UCSD-AML1 (cell line): ENCODE results near the gene PIP5K1B.

Experiments used
- DNase-seq: peaks from one replicate; lab custom pipeline; 2025; ENCODE audit not compliant: unreplicated experiment; lab: John Stamatoyannopoulos, UW

PIP5K1B gene

DNA sequence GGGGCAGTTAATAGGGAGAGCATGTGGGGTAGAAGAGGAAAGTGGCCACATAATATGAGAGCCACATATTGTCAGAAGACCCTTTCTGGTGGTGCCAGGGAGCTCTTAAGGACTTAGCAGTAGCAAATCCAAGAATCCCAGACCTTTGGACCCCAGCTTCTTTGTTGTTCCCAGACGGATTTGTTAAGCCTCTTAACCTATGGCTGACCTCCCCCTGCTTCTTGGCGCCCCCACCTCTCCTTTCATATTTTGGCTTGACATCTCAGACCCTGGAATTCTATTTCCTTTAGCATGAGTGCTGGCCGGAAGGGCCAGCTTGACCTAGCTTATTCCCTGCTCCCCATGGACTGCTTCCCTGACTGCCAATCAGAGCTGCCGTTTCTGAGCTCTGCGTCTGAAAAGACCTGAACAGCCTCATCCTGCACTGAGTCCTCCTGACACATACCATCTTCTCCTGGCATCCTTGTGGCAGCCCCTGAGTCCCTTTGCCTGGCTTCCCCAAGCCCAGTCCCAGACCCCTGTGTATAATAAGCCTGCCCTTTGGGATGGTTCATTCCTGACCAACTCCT lies 192.6 kb downstream of the PIP5K1B start:
- DNase-seq: no peak

- DNase-seq: no peak
Measured at GRCh38 chr9:68898781-68899439, 193.9 kb downstream of the PIP5K1B start.

GRCh38 chr9:68904454-68904853 lies 199.4 kb downstream of the PIP5K1B start:
- no peak for DNase-seq

GRCh38 chr9:68905129-68905528 lies 200.1 kb downstream of the PIP5K1B start:
- DNase-seq: peak; percentile 45

DNA sequence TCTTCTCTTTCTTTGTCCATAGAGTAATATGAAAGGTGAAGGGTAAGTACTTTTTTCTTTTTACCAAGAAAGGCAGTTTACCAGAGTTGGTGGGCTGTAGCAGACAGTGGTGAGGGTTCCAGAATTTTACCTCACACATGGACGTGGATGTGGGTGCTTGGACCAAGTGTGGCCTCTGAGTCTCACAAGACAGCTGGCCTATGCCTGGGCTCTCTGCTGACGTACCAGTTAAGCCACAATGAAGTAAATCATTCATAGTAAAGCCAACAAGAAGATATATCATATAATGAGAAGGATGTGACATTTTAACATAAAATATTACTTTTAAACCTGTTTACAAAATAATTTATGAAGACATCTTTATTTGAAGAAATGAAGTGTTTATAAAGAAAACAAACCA lies 202.9 kb downstream of the PIP5K1B start:
- no peak for DNase-seq

GRCh38 chr9:68912561-68912960 lies 207.5 kb downstream of the PIP5K1B start:
- no peak for DNase-seq

DNA sequence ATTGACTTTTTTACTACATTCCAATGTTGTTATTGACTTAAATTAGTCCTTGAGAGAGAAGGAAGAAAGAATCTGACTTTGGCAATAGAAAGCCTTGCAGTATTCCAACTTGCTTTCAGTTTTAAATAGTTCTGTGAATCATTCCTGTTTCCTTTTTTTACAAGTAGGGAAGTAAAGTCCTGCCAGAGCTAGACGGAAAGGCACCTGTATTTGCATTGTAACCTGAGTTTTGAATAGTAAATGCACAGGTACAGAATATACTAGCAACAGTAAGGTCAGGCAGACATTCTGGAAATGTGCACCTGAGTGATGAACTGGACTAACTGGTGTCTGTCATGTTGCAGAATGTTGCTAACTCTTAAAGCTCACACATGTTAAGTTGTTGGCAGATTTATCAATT lies 208.0 kb downstream of the PIP5K1B start:
- DNase-seq: no peak

DNA sequence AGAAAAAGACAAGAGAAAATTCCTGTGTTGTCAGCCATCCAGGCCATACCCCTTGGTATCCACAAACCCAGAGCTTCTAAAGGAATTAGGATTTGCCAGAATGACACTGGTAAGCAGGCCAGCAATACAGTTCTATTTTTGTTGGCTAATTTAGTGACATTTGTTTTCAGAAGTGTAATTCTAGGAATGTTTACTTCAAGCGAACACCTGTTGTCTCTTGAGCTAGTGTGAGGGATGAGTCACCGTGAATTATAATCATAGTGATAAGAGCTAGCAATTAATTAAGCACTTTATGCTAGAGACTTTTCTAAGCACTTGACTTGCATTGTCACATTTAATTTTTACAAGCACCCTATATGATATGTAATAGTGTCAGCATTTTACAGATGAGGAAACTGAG lies 209.7 kb downstream of the PIP5K1B start:
- DNase-seq: no peak

DNA sequence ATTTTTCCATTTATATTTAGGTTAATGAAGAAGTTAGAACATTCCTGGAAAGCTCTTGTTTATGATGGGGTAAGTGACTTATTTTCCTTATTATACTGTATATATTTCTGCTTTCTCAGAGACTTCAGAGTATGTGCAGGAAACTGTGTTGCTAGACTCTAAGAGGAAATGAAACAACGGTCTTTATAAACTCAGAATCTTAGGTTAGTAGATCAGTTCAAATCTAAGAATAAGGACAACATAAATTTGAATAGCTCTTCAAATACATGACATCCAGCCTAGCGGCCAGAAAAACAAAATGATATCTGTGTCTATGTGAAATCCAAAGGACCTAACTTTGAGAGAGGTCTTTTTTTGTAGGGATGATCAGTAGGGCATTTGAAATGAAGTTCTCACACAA lies 214.6 kb downstream of the PIP5K1B start:
- DNase-seq: no peak

DNA sequence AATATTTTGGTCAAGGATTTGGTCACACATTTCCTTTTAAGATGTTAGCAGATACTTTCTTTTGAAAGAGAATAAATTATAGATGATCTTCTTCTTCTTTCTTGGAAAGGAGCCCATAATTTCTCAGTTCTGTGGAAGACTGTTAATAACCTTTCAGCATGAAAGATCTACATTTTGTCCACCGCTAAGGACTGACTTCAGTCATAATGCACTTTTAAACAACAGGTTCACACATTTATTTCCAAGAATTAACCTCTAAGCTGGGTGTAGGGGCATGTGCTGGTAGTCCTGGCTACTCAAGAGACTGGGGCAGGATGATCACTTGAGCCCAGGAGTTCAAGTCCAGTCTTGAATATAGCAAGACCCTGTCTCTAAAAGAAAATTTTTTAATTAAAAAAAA lies 215.9 kb downstream of the PIP5K1B start:
- no peak for DNase-seq

DNA sequence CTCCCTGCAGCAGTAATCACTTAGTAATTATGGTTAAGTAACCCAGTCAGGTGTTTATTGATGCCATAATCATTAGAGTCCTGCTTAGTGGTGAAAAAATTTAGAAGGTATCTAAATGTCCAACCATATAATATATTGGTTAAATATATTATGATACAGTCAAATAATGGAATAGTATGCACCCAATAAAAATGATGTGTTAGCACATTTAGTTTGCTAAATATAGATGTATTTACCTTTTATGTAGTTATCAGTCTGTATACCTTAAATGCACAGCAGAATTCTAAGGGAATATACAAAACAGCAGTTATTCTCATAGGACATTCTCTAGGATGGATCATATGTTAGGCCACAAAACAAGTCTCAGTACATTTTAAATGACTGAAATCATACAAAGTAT lies 218.4 kb downstream of the PIP5K1B start:
- DNase-seq: no peak

DNA sequence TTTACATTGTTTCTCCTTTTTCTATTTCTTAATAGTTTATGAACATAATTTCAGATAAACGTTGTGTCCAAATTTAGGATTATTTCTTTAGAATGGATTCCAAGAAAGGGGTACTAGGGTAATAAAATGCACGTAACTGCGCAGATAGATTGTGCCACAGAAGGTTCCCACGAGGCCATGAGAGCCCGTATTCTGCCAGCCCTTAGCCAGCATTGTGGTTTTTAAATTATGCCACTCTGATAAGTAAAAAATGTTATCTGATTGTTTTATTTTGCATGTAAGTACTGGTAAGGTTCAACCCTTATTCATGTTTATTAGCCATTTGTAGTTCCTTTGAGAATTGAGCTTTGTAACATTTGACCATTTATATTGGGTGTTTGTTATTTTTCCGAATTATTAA lies 220.1 kb downstream of the PIP5K1B start:
- DNase-seq: no peak

DNA sequence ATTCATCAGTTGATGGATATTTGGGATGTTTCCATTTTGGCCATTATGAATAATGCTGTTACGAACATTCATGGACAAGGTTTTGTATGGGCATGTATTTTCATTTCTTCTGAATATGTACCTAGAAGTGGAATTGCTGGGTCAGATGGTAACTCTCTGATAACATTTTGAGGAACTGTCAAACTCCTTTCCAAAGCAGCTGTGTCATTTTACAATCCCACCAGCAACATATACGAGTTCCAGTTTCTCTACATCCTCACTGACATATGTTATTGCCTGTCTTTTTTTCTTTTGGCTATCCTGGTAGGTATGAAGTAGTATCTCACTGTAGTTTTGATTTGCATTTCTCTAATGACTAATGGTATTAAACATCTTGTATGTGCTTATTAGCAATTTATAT lies 222.1 kb downstream of the PIP5K1B start:
- no peak for DNase-seq

GRCh38 chr9:68931821-68932220 lies 226.8 kb downstream of the PIP5K1B start:
- DNase-seq: no peak

GRCh38 chr9:68932458-68932857 lies 227.4 kb downstream of the PIP5K1B start:
- DNase-seq: no peak

DNA sequence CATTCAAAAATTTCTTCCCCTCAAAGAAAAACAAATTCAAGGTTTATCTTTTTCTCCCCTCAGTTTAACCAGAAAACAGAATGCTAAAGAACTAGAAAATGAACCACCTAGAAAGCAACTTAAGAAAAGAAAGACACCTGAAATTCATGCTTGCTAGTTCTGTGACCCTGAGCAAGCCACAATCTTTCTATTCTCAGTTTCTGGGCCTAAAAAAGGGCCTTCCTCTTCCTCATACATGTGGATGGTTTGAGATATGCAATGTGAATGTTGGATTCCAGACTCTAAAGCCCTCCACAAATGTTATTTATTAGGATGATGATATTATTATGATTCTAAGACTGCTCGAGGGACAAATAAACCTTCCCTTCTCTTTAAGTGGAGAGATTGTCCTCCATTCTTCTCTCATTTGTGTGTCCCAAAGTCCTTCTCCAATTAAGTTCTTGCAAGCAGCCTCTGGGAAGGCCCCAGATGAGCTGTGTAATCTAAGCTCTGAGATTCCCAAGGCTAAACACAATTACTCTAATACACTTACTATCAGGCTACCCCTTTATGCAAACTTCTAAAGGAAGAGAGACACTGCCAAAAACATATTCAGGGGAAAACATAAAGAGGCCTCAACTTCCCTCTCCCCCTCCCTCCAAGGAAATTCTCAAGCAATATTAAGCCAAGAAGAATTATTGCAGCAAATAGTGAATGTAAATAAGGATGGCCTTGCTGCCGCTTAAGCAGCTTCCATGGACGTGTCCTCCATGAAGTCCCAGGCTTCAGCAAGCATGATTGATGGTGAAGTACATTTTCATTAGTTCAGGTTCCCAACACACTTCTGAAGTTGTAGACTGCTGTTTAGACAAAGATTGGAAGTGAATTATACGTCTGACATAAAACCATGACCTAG lies 228.6 kb downstream of the PIP5K1B start:
- DNase-seq: no peak

GRCh38 chr9:68934329-68934644 lies 229.2 kb downstream of the PIP5K1B start:
- no peak for DNase-seq

DNA sequence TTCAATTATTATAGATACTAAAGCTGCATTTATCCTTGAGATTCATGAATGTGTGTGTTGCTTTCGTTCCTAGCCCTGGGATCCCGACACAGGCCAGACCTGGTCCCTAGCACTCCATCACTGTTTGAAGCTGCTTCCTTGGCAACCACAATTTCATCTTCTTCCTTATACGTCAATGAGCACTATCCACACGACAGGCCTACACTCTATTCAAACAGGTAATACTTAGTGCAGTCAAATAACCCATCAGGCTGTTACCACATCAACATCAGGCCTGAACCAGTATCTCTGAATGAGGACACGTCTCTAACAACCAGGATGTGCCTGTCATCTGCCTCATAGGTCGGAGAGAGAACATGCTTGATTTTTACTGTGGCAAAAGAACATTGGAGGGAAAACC lies 235.5 kb downstream of the PIP5K1B start:
- DNase-seq: no peak

DNA sequence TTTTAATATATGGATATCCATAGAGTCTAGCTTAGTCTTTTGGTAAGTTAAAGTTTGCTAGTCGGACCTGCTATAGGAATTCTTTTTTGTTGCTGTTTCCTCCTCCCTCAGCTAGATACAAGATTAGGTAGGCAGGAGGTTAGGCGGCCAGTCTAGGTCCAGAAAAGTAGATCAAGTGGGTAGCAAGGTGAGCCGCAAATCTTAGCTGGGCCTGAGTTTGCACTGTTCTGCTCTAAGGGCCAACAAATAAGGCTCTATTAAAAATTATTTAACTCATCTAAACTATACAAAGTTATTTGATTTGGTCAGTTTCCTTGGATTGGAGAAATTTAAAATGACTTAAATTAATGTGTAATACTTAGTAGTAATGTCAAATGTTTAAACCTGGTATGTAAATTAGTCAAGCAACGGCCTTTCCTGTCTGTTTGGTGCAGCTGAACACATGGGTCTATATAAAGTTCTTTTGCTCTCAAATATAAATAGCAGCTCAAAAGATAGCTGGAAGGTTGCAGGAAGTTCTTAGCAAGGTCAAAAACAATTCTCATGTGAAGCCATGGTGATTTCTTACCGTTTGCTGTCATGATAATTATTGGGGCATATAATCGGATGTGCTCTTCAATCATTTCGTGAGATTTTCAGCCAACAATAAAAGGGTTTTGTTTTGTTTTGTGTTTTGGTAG lies 236.9 kb downstream of the PIP5K1B start:
- no peak for DNase-seq

- no peak for DNase-seq
Measured at GRCh38 chr9:68942790-68943189, 237.8 kb downstream of the PIP5K1B start.

- no peak for DNase-seq
Measured at GRCh38 chr9:68947015-68947414, 242.0 kb downstream of the PIP5K1B start.
